Measurements from ENCODE around the gene HDHD5. TPM values are rescaled to one million over a fixed set of nuclear protein-coding genes. Genes with fewer than 3 reads are reported as not detected.
A peak's percentile ranks its signal among the peaks of the same experiment; 100 is the strongest.

The HDHD5 gene
- total RNA-seq (10 to 100 TPM; 27.9 to 40.8 (median 31.6) TPM), polyA plus RNA-seq (10 to 100 TPM; 25.4 to 47.6 (median 33.0) TPM)
- long read RNA-seq, donor 1, transcript HDHD5-202 (8 exons, 1,799 nt), result major isoform, 9 of 13 reads
- long read RNA-seq, donor 1, partial matches to known transcripts, result 0 of 13 reads
- long read RNA-seq, donor 1, other reads (novel, unspliced or antisense), result 0 of 13 reads
- long read RNA-seq, donor 2, transcript HDHD5-202 (8 exons, 1,799 nt), result major isoform, 6 of 7 reads
- long read RNA-seq, donor 2, partial matches to known transcripts, result 0 of 7 reads
- long read RNA-seq, donor 2, other reads (novel, unspliced or antisense), result 0 of 7 reads

DNA sequence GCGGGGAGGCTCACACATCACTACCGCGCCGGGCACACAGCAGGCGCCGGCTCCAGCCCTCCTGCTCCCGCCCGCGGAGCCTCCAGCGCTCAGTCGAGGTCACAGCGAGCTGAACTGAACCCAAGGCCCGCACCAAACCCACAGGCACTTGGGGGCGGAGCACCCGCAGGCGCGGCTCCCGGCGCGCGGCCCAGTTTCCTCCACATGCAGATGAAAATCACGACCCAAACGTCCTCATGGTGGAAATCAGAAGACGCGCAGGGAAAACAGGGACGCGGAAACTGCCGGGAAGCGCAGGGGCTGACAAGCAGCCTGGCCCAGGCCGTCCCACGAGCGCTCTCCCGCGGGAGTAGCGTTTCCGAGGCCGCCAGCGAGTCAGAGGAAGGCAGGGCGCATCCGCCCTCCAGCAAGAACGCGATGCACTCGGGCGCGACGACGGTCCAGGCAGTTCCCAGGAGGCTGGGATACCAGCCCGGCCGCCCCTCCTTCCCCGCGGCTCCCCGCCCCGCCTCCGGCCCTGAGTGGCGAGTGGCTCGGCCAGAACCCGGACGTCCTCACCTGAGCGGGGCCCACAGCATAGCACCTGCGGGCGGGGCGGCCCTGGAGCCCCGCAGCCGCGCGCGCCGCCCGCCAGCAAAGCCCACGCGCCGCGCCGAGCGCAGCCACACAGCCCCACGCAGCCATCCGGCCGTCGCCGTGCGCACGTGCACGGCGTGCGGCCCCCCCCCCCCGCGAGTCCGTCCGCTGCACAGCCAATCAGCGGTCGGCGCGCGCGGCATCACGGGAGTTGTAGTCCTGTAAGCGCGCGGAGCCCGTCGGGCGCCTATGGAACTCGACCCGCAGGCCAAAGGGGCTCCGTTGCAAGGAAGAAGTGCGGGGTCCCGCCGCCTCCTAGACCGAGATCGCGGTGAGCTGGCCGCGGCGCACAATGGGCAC lies at the start of gene HDHD5:
TSS of gene HDHD5 (minus strand) at position 710 of the 936 bp plus-strand sequence. CDS start at position 684, 26 bp downstream.
- DNase-seq, result peak; percentile 96
- TF ChIP-seq POLR2AphosphoS5 (IDR thresholded peaks at IDR 0.05), result peak; percentile 80 to 83 (median 81)
- TF ChIP-seq, protein P1, sequence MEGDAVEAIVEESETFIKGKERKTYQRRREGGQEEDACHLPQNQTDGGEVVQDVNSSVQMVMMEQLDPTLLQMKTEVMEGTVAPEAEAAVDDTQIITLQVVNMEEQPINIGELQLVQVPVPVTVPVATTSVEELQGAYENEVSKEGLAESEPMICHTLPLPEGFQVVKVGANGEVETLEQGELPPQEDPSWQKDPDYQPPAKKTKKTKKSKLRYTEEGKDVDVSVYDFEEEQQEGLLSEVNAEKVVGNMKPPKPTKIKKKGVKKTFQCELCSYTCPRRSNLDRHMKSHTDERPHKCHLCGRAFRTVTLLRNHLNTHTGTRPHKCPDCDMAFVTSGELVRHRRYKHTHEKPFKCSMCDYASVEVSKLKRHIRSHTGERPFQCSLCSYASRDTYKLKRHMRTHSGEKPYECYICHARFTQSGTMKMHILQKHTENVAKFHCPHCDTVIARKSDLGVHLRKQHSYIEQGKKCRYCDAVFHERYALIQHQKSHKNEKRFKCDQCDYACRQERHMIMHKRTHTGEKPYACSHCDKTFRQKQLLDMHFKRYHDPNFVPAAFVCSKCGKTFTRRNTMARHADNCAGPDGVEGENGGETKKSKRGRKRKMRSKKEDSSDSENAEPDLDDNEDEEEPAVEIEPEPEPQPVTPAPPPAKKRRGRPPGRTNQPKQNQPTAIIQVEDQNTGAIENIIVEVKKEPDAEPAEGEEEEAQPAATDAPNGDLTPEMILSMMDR (IDR thresholded peaks at IDR 0.05 in 8 of 11, conservative IDR thresholded peaks at IDR 0.05 in 3 of 11), result no peak
- 0 to 2% (median 0%) methylated on average over 26 to 114 of the region's 114 CpGs for WGBS, 5 donors
- H3K4me1 ChIP-seq, result peaks cover 15 to 55% (median 41%) of the 10 kb centered on the region in 6 donors
- H3K9me3 ChIP-seq, result no peaks in the 10 kb centered on the region
- no peaks in the 10 kb centered on the region for H3K27me3 ChIP-seq (replicated peaks in 1 of 7)
- no peaks in the 10 kb centered on the region for H3K36me3 ChIP-seq
- peak within 1 kb of the TSS; percentile 84 to 94 (median 90) for H3K27ac ChIP-seq
- intact Hi-C loops (cut with DNase I; ENCODE audit: low total_unique reads), result no loop called here
- H3K4me3 ChIP-seq, result peak within 1 kb of the TSS; percentile 68 to 97 (median 86)

GRCh38 chr22:17205432-17205831 lies 46.4 kb upstream of the HDHD5 start:
- no peak for TF ChIP-seq POLR2A (IDR thresholded peaks at IDR 0.05)
- TF ChIP-seq, protein P1 (IDR thresholded peaks at IDR 0.05 in 8 of 11, conservative IDR thresholded peaks at IDR 0.05 in 3 of 11), result peak in 1 of 11 experiments; percentile 8
- Histone ChIP-seq H3K9me3 (no peaks in the 10 kb centered on the region), H3K4me1 (peaks cover 0 to 5% (median 0%) of the 10 kb centered on the region in 6 donors), H3K27ac (no peak overlapping the region), H3K36me3 (peaks cover 0 to 90% (median 38%) of the 10 kb centered on the region in 6 donors), H3K4me3 (no peak overlapping the region), H3K27me3 (replicated peaks in 1 of 7) (no peaks in the 10 kb centered on the region)
- WGBS, 5 donors, result 61 to 76% (median 71%) methylated on average over 7 of the region's 7 CpGs
- DNase-seq, result no peak
- intact Hi-C loops (cut with DNase I; ENCODE audit: low total_unique reads), result no loop called here

GRCh38 chr22:17201285-17201945 lies 42.3 kb upstream of the HDHD5 start:
- peaks cover 0 to 100% (median 36%) of the 10 kb centered on the region in 6 donors for H3K36me3 ChIP-seq
- WGBS, 5 donors, result 67 to 77% (median 74%) methylated on average over 8 of the region's 8 CpGs

More at GRCh38 chr22:17201285-17201945, 42.3 kb upstream of the HDHD5 start:
- no peak for DNase-seq
- Histone ChIP-seq H3K4me3 (no peak overlapping the region), H3K4me1 (peaks cover 0 to 11% (median 0%) of the 10 kb centered on the region in 6 donors), H3K9me3 (no peaks in the 10 kb centered on the region), H3K27ac (no peak overlapping the region), H3K27me3 (replicated peaks in 1 of 7) (no peaks in the 10 kb centered on the region)
- TF ChIP-seq, protein P1 (IDR thresholded peaks at IDR 0.05 in 8 of 11, conservative IDR thresholded peaks at IDR 0.05 in 3 of 11), result no peak
- TF ChIP-seq POLR2A (IDR thresholded peaks at IDR 0.05), result no peak
- TF ChIP-seq POLR2AphosphoS5 (IDR thresholded peaks at IDR 0.05), result no peak
- intact Hi-C loops (cut with DNase I; ENCODE audit: low total_unique reads), result no loop called here
